ENCODE results near the gene ELAPOR2.

DNA sequence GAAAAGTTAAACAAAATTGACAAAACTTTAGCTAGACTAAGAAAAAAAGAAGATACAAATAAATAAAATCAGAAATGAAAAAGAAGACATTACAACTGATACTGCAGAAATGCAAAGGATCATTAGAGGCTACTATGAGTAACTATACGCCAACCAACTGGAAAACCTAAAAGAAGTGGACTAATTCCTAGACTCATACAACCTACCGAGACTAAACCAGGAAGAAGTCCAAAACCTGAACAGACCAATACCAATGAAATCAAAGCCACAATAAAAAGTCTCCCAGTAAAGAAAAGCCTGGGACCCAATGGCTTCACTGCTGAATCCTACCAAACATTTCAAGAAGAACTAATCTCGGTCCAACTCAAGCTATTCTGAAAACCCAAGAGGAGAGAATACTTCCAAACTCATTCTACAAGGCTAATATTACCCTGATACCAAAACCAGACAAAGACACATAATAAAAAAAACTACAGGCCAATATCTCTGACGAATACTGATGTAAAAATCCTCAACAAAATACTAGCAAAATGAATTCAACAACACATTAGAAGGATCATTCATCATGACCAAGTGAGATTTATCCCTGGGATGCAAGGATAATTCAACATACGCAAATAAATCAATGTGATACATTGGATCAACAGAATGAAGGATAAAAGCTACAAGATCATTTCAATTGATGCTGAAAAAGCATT lies 20.3 kb downstream of the ELAPOR2 start:
- TF ChIP-seq YY1 (IDR thresholded peaks at IDR 0.05; ENCODE audit: insufficient read depth, insufficient read length): no peak
- TF ChIP-seq ZNF274 (IDR thresholded peaks at IDR 0.05; ENCODE audit: low read depth, low read length): no peak

All from NT2/D1 (cell line).